DND-41 (cell line): ENCODE measurements around the gene ECM1.

Experiments
- EZH2 ChIP-seq: IDR thresholded peaks from 3 replicates; pipeline ENCODE4 v1.6.1; 2012; ENCODE audit warnings: borderline replicate concordance, low read depth, mild to moderate bottlenecking, moderate library complexity, low read length, inconsistent platforms; ENCODE audit not compliant: severe bottlenecking
- TF ChIP-seq, protein P1 (sequence below): IDR thresholded peaks from 2 replicates; pipeline ENCODE4 v1.5.1; 2012; ENCODE audit warnings: borderline replicate concordance, low read length, moderate library complexity, mild to moderate bottlenecking; ENCODE audit not compliant: poor library complexity, severe bottlenecking; ENCODE audit errors: extremely low read depth

DNA sequence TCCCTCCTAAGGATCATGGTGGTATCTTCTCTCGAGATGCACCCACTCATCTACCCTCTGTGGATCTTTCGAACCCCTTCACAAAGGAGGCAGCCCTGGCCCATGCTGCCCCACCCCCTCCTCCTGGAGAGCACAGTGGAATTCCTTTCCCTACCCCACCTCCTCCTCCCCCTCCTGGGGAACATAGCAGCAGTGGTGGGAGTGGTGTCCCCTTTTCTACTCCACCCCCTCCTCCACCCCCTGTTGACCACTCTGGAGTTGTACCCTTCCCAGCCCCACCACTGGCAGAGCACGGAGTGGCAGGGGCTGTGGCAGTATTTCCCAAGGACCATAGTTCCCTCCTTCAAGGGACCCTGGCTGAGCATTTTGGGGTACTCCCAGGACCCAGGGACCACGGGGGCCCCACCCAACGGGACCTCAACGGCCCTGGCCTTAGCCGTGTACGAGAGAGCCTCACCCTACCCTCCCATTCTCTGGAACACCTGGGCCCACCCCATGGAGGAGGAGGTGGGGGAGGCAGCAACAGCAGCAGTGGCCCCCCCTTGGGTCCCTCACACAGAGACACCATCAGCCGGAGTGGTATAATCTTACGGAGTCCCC, 35.2 kb upstream of the ECM1 start:
- TF ChIP-seq, protein P1, sequence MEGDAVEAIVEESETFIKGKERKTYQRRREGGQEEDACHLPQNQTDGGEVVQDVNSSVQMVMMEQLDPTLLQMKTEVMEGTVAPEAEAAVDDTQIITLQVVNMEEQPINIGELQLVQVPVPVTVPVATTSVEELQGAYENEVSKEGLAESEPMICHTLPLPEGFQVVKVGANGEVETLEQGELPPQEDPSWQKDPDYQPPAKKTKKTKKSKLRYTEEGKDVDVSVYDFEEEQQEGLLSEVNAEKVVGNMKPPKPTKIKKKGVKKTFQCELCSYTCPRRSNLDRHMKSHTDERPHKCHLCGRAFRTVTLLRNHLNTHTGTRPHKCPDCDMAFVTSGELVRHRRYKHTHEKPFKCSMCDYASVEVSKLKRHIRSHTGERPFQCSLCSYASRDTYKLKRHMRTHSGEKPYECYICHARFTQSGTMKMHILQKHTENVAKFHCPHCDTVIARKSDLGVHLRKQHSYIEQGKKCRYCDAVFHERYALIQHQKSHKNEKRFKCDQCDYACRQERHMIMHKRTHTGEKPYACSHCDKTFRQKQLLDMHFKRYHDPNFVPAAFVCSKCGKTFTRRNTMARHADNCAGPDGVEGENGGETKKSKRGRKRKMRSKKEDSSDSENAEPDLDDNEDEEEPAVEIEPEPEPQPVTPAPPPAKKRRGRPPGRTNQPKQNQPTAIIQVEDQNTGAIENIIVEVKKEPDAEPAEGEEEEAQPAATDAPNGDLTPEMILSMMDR = no peak
- TF ChIP-seq EZH2 = no peak
